ENCODE data around the gene MOAP1. TPM values are rescaled to one million over a fixed set of nuclear protein-coding genes. Genes with fewer than 3 reads are reported as not detected.

The MOAP1 gene
- total and polyA plus RNA-seq, 2 of the 8 experiments (the other 6 are each of a cell fraction or from before 2014, with no cell fraction given), result 18.3 to 20.1 TPM

DNA sequence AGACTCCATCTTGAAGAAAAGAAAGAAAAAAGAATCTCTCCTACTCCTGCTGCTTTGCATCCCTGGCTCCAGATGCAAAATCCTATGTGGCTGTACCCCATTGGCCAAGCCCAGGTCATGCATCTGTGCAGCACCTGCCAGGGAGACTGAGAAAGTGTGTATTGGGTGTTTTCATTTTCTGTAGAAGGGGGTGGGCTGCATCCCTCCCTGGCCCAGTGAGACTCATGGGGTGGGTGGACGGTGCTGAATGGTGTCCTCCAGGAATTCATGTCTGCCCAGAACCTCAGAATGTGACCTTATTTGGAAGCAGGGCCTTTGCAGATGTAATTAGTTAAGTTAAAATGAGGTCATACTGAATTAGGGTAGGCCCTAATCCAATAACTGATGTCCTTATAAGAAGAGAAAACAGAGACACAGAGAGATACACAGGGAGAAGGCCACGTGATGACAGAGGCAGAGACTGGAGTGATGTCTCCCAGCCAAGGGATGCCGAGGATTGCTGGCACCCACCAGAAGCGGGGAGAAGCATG is 23.2 kb downstream of the MOAP1 start (continued):
- TF ChIP-seq RNF2 (IDR thresholded peaks at IDR 0.05; ENCODE audit: borderline replicate concordance, low read depth, low read length, missing control alignments, poor library complexity, severe bottlenecking) (no peak), MAFK (IDR thresholded peaks at IDR 0.05; ENCODE audit: low read depth, low read length) (no peak), SIRT6 (IDR thresholded peaks at IDR 0.05; ENCODE audit: low read length) (no peak), SIN3A (conservative IDR thresholded peaks at IDR 0.05 in 1 of 2, IDR thresholded peaks at IDR 0.05 in 1 of 2; ENCODE audit: low read depth in 1 of 2, low read length in 2 of 2) (no peak)
